Testis (tissue), 3 donors: ENCODE data around the gene RNF224. TPM values are rescaled to one million over a fixed set of nuclear protein-coding genes. Genes with fewer than 3 reads are reported as not detected.

Experiments
- DNase-seq: peaks from one replicate; pipeline ENCODE4 v3.0.0-alpha.2; 2019
- H3K27ac ChIP-seq, 2 donors: fragments of 200-600 bp; sonication (generic); one replicate each; pipeline ENCODE4 v1.5.1; 2019
- H3K27me3 ChIP-seq: fragments of 200-600 bp; sonication (generic); one replicate; pipeline ENCODE4 v1.5.1; 2019
- H3K36me3 ChIP-seq: fragments of 200-600 bp; sonication (generic); one replicate; pipeline ENCODE4 v1.5.1; 2017; ENCODE audit warnings: low read depth; ENCODE audit errors: missing control alignments
- H3K4me1 ChIP-seq: fragments of 200-600 bp; sonication (generic); one replicate; pipeline ENCODE4 v1.5.1; 2019
- H3K4me3 ChIP-seq, 2 donors: fragments of 200-600 bp; sonication (generic); one replicate each; pipeline ENCODE4 v1.5.1; 2017 to 2019
- H3K9me3 ChIP-seq: fragments of 200-600 bp; sonication (generic); one replicate; pipeline ENCODE4 v1.5.1; 2017
- CTCF ChIP-seq, 3 experiments: fragments of 450-650 bp in 2 of 3; fragments of 200-600 bp in 1 of 3; sonication (generic) in 1 of 3; IDR thresholded peaks; one replicate each; pipeline ENCODE4 v1.5.1; 2016 to 2019; ENCODE audit warnings: antibody characterized with exemption in 3 of 3, mild to moderate bottlenecking in 2 of 3, moderate library complexity in 1 of 3
- POLR2A ChIP-seq: fragments of 450-650 bp; IDR thresholded peaks from one replicate; pipeline ENCODE4 v1.6.1; 2017; ENCODE audit warnings: antibody characterized with exemption, mild to moderate bottlenecking, moderate library complexity
- WGBS, 2 donors: methylation state at CpG; one replicate each; pipeline ENCODE4 v1.1.5; 2018; 5-methylcytosine and 5-hydroxymethylcytosine counted together
- intact Hi-C: fragments of 100-400 bp; cut with DNase I; formaldehyde crosslinking; loops from one replicate; pipeline ENCODE4 v1.15.1; 2023; ENCODE audit warnings: low total_unique reads
- polyA plus RNA-seq: library from polyadenylated mRNA; stranded (reverse); fragments of 350-450 nt; fragmentation: Illumina TruSeq; extraction: RNeasy Lipid Tissue Mini Kit (QIAGEN cat#74804); gene quantifications from one replicate; pipeline ENCODE4 v1.2.3, GENCODE V29; 2014; ENCODE audit warnings: low read depth, low replicate concordance; ENCODE audit not compliant: insufficient read depth
- total RNA-seq, 2 donors: library from RNA; depleted of rRNA; stranded (reverse); fragments of >200 nt; gene quantifications; one replicate each; pipeline ENCODE4 v1.2.3, GENCODE V29; 2016

The RNF224 gene
- total and polyA plus RNA-seq, 3 donors from 2014 or later, result 0.17 to 0.71 (median 0.37) TPM

GRCh38 chr9:137200311-137201204 lies 26.7 kb upstream of the RNF224 start, which contains the start of gene TPRN:
TSS of gene TPRN (minus strand) at chr9:137200741. CDS start at chr9:137200711, 30 bp downstream.
- Histone ChIP-seq H3K27me3 (no peaks in the 10 kb centered on the region), H3K4me1 (peaks cover 52% of the 10 kb centered on the region), H3K36me3 (no peaks in the 10 kb centered on the region), H3K9me3 (no peaks in the 10 kb centered on the region), H3K27ac (peak within 1 kb of the TSS; percentile 55 to 71), H3K4me3 (peak within 1 kb of the TSS; percentile 64 to 72)
- WGBS, 2 donors, result 0% methylated on average over 34 of the region's 118 CpGs; no CpG with 5 or more reads in 1 of the 2 donors
- intact Hi-C loops, result no loop called here
- TF ChIP-seq CTCF (IDR thresholded peaks at IDR 0.05) (peak in 1 of 3 experiments; percentile 1), POLR2A (no peak)
- peak; percentile 100 for DNase-seq

GRCh38 chr9:137201205-137201868 lies 26.0 kb upstream of the RNF224 start:
- Histone ChIP-seq H3K4me3 (peak overlapping the region; percentile 64 to 72), H3K4me1 (peaks cover 55% of the 10 kb centered on the region), H3K27me3 (no peaks in the 10 kb centered on the region), H3K27ac (peak overlapping the region; percentile 55 to 71), H3K9me3 (no peaks in the 10 kb centered on the region), H3K36me3 (no peaks in the 10 kb centered on the region)
- intact Hi-C loops, result no loop called here
- DNase-seq, result no peak
- TF ChIP-seq CTCF (IDR thresholded peaks at IDR 0.05), result no peak
- TF ChIP-seq POLR2A, result no peak
- WGBS, 2 donors, result 16 to 30% methylated on average over 10 to 23 of the region's 23 CpGs

- Histone ChIP-seq H3K27ac (no peak overlapping the region), H3K4me3 (no peak overlapping the region), H3K36me3 (no peaks in the 10 kb centered on the region), H3K9me3 (no peaks in the 10 kb centered on the region), H3K27me3 (no peaks in the 10 kb centered on the region), H3K4me1 (peaks cover 53% of the 10 kb centered on the region)
- DNase-seq, result no peak
- WGBS, 2 donors, result 68 to 77% methylated on average over 7 to 8 of the region's 8 CpGs
- TF ChIP-seq CTCF (IDR thresholded peaks at IDR 0.05), result no peak
- TF ChIP-seq POLR2A, result no peak
- intact Hi-C loops, result no loop called here
Measured at GRCh38 chr9:137202966-137203365, 24.3 kb upstream of the RNF224 start.

GRCh38 chr9:137204731-137205125 lies 22.6 kb upstream of the RNF224 start:
- Histone ChIP-seq H3K4me3 (peak overlapping the region; percentile 91 to 99), H3K4me1 (peaks cover 36% of the 10 kb centered on the region), H3K36me3 (no peaks in the 10 kb centered on the region), H3K27me3 (no peaks in the 10 kb centered on the region), H3K27ac (no peak overlapping the region), H3K9me3 (no peaks in the 10 kb centered on the region)
- intact Hi-C loops, result no loop called here
- TF ChIP-seq POLR2A, result no peak
- TF ChIP-seq CTCF (IDR thresholded peaks at IDR 0.05), result no peak
- 11% methylated on average over 3 to 21 of the region's 21 CpGs for WGBS, 2 donors
- DNase-seq, result no peak
